ENCODE measurements around the gene RASAL1.
A peak's percentile ranks its signal among the peaks of the same experiment; 100 is the strongest.

RASAL1 gene

DNA sequence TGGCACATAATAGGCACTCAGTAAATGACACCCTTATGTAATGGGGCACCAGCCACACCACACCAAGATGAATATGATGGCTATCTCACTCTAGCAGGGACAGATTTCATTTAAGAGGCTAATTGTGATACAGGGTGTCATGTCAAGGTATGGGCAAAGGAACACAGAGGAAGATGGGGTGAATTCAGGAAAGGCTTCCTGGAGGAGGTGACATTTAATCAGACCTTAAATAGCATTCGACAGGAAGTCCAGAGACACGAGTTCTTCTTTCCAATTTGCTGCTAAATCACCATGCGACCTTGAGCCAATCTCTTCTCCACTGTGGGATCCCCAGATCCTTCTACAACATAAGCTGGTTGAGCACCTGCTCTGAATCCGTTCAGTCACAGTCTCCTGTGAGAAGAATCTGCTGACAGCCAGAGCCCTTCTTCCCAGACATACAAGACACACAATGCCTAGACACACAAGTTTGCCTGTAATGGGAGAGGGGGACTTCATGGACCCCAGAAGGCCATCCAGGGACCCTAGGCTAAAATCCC is 80.5 kb downstream of the RASAL1 start:
- no peak overlapping the region for H3K4me3 ChIP-seq (ENCODE audit: low read depth, low read length)
- peaks cover 38% of the 10 kb centered on the region for H3K27me3 ChIP-seq (replicated peaks)
- TF ChIP-seq, protein P1, sequence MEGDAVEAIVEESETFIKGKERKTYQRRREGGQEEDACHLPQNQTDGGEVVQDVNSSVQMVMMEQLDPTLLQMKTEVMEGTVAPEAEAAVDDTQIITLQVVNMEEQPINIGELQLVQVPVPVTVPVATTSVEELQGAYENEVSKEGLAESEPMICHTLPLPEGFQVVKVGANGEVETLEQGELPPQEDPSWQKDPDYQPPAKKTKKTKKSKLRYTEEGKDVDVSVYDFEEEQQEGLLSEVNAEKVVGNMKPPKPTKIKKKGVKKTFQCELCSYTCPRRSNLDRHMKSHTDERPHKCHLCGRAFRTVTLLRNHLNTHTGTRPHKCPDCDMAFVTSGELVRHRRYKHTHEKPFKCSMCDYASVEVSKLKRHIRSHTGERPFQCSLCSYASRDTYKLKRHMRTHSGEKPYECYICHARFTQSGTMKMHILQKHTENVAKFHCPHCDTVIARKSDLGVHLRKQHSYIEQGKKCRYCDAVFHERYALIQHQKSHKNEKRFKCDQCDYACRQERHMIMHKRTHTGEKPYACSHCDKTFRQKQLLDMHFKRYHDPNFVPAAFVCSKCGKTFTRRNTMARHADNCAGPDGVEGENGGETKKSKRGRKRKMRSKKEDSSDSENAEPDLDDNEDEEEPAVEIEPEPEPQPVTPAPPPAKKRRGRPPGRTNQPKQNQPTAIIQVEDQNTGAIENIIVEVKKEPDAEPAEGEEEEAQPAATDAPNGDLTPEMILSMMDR (IDR thresholded peaks at IDR 0.05; ENCODE audit: low read depth, low read length, missing control alignments): no peak
- no peaks in the 10 kb centered on the region for H3K36me3 ChIP-seq (replicated peaks)
- in situ Hi-C loops (cut with HindIII; ENCODE audit: low pct_ligation_motif_present, low sequenced_read_pairs): no loop called here
- H3K27ac ChIP-seq: no peak overlapping the region
- no peak for DNase-seq

DNA sequence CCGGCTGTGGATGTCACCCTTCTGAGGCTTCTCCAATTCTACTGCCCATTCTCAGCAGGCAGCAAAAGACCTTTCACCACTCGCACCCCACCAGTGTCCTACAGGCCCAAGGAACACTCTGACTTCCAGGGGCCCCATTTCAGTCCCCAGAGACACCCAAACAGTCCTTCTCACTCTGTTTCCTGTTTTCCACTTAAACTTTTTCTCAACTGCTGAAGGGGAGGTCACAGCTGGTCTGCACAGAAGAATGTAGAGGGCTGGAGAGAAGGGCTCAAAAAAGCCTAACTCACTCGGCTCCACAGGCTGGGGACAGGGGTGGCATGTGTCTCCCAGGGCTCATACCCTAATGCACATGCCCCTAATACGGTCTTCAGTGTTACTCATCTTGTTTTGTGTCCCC is 83.2 kb downstream of the RASAL1 start:
- Histone ChIP-seq H3K36me3 (replicated peaks) (no peaks in the 10 kb centered on the region), H3K27ac (no peak overlapping the region), H3K4me3 (ENCODE audit: low read depth, low read length) (no peak overlapping the region), H3K27me3 (replicated peaks) (peaks cover 28% of the 10 kb centered on the region)
- TF ChIP-seq, protein P1 (IDR thresholded peaks at IDR 0.05; ENCODE audit: low read depth, low read length, missing control alignments): no peak
- no peak for DNase-seq
- in situ Hi-C loops (cut with HindIII; ENCODE audit: low pct_ligation_motif_present, low sequenced_read_pairs): no loop called here

DNA sequence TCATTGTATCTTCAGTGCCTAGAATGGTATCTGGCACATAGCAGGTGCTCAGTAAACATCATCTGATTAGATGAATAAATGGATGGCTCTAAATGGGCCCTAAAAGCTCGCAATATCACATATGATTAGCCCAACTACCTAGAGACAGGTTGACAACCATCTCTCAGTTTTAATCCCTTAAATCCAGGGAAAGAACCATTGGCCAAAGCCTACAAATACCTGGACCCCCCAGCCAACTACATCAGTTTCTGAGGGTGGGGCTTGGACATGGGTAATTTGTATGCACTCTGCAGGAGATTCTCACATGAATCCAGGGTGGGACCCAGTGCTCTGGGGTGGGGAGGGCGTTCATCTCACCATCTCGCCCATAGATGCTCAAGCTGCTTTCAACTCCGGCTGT is 83.8 kb downstream of the RASAL1 start:
- TF ChIP-seq, protein P1 (IDR thresholded peaks at IDR 0.05; ENCODE audit: low read depth, low read length, missing control alignments): no peak
- DNase-seq: no peak
- no peak overlapping the region for H3K27ac ChIP-seq
- H3K27me3 ChIP-seq (replicated peaks): peaks cover 24% of the 10 kb centered on the region
- in situ Hi-C loops (cut with HindIII; ENCODE audit: low pct_ligation_motif_present, low sequenced_read_pairs): no loop called here
- H3K36me3 ChIP-seq (replicated peaks): no peaks in the 10 kb centered on the region
- no peak overlapping the region for H3K4me3 ChIP-seq (ENCODE audit: low read depth, low read length)

DNA sequence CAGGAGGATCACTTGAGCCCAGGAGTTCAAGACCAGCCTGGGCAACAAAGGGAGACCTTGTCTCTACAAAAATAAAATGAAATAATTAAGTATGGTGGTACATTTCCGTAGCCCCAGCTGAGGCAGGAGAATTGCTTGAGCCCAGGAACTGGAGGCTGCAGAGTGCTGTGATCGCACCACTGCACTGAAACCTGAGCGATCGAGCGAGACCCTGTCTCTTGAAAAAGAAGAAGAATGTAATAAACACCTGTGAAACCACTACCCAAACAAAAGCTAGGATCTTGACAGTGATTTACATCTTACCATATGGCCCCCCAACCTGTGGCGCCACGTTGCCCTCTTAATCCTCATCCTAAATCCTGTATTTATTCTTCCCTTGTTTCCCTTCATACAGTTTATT is 84.8 kb downstream of the RASAL1 start:
- no peak for DNase-seq
- in situ Hi-C loops (cut with HindIII; ENCODE audit: low pct_ligation_motif_present, low sequenced_read_pairs): no loop called here
- H3K27me3 ChIP-seq (replicated peaks): peaks cover 14% of the 10 kb centered on the region

DNA sequence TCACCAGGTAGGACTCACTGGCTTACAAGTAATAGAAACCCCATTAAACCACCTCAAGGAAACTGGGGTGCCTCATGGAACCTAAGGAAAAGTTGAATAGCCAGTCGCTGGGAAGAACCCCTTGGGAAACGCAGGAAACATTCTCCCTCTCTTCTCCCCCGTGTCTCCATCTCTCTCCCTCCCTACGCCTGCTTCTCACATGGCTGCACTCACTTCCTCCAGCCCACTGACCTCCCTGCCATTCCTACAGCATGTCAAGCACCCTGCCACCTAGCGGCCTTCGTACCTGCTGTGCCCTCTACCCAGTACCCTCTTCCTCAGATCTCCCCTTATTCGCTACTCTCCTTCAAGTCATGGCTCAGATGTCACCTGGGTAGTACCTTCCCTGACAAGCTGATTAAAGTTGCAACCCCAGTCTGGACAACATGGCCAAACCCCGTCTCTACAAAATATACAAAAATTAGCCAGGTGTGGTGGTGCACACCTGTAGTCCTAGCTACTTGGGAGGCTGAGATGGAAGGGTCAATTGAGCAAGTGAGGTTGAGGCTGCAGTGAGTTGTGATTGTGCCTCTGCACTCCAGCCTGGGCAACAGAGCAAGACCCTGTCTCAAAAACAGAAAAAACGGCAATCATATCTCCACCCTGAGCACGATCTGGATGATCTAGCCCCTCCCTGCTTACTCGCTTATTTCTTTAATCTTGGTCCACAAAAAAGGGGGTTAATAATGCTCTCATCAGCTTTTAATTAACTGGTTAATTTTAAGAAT is 85.4 kb downstream of the RASAL1 start:
- Histone ChIP-seq H3K4me3 (ENCODE audit: low read depth, low read length) (no peak overlapping the region), H3K27me3 (replicated peaks) (peaks cover 8% of the 10 kb centered on the region), H3K27ac (no peak overlapping the region), H3K36me3 (replicated peaks) (no peaks in the 10 kb centered on the region)
- DNase-seq: no peak
- TF ChIP-seq, protein P1 (IDR thresholded peaks at IDR 0.05; ENCODE audit: low read depth, low read length, missing control alignments): peak; percentile 52
- in situ Hi-C loops (cut with HindIII; ENCODE audit: low pct_ligation_motif_present, low sequenced_read_pairs): loop anchor here (25.0 kb wide), 1 partner anchor 112 kb away; no protein-coding TSS in a partner anchor

More for the DNA sequence above, 84.8 kb downstream of the RASAL1 start:
- Histone ChIP-seq H3K4me3 (ENCODE audit: low read depth, low read length) (no peak overlapping the region), H3K36me3 (replicated peaks) (no peaks in the 10 kb centered on the region), H3K27ac (no peak overlapping the region)
- TF ChIP-seq, protein P1 (IDR thresholded peaks at IDR 0.05; ENCODE audit: low read depth, low read length, missing control alignments): no peak
